IMR-90 (cell line): ENCODE data around the gene CAPN7. TPM values are rescaled to one million over a fixed set of nuclear protein-coding genes. Genes with fewer than 3 reads are reported as not detected.

Experiments used
- ATAC-seq: fragments of 200-7000 bp; cut with Tn5 transposase; 2 replicates; pipeline ENCODE4 v1.9.1; 2020; ENCODE audit warnings: low read depth, mild to moderate bottlenecking, moderate library complexity
- BruUV-seq: library from RNA; stranded (reverse); fragments of 400-500 nt; replicated peaks from 2 replicates; lab custom pipeline; 2021; lab: Mats Ljungman, UMichigan
- CTCF ChIA-PET: fragments of 300-600 bp; formaldehyde crosslinking; extraction: SDS; loops from one replicate; lab custom pipeline; 2021; ENCODE audit warnings: antibody characterized with exemption; lab: Yijun Ruan, JAX
- POLR2A ChIA-PET: fragments of 300-600 bp; sonication (Branson Sonifier 250); formaldehyde crosslinking; loops from one replicate; lab custom pipeline; 2022; ENCODE audit warnings: antibody characterized with exemption; ENCODE audit not compliant: unreplicated experiment; lab: Charles Lee
- DNase-seq: peaks from one replicate; pipeline ENCODE4 v3.0.0; 2013
- H2AFZ ChIP-seq: replicated peaks from 2 replicates; pipeline ENCODE3; 2013; ENCODE audit warnings: low read length, mild to moderate bottlenecking; ENCODE audit not compliant: poor library complexity
- H2AK5ac ChIP-seq: 2 replicates; pipeline ENCODE4 v1.6.1; 2013; ENCODE audit warnings: low read depth, low read length, inconsistent platforms
- H2AK9ac ChIP-seq: replicated peaks from 2 replicates; pipeline ENCODE3; 2013; ENCODE audit warnings: mild to moderate bottlenecking, low read depth, low read length, moderate library complexity; ENCODE audit not compliant: poor library complexity
- H2BK120ac ChIP-seq: 2 replicates; pipeline ENCODE4 v1.6.1; 2013; ENCODE audit warnings: low read depth, low read length, inconsistent platforms
- H2BK15ac ChIP-seq: 3 replicates; pipeline ENCODE4 v1.6.1; 2013; ENCODE audit warnings: low read depth, low read length, inconsistent platforms
- H2BK20ac ChIP-seq: 2 replicates; pipeline ENCODE4 v1.6.1; 2013; ENCODE audit warnings: low read depth, mild to moderate bottlenecking, inconsistent platforms, low read length, moderate library complexity
- H2BK5ac ChIP-seq: 2 replicates; pipeline ENCODE4 v1.6.1; 2013; ENCODE audit warnings: mild to moderate bottlenecking, low read depth, low read length, inconsistent platforms; ENCODE audit not compliant: poor library complexity, severe bottlenecking
- H3K14ac ChIP-seq: replicated peaks from 2 replicates; pipeline ENCODE4 v1.6.1; 2013; ENCODE audit warnings: low read depth, low read length, inconsistent platforms
- H3K18ac ChIP-seq: 2 replicates; pipeline ENCODE4 v1.6.1; 2013; ENCODE audit warnings: low read depth, low read length, control low read depth
- H3K23ac ChIP-seq: 2 replicates; pipeline ENCODE4 v1.6.1; 2013; ENCODE audit warnings: low read depth, low read length, inconsistent platforms
- H3K27ac ChIP-seq: 2 replicates; pipeline ENCODE4 v1.5.1; 2013; ENCODE audit warnings: mild to moderate bottlenecking, control low read depth, low read length; ENCODE audit not compliant: insufficient read depth
- H3K27me3 ChIP-seq: 2 replicates; pipeline ENCODE4 v1.6.1; 2013; ENCODE audit warnings: low read length; ENCODE audit not compliant: control insufficient read depth, insufficient read depth
- H3K36me3 ChIP-seq: 2 replicates; pipeline ENCODE4 v1.6.1; 2013; ENCODE audit warnings: low read length, mixed read lengths; ENCODE audit not compliant: control insufficient read depth, insufficient read depth
- H3K4ac ChIP-seq: 2 replicates; pipeline ENCODE4 v1.6.1; 2013; ENCODE audit warnings: low read depth, low read length, inconsistent platforms
- H3K4me1 ChIP-seq: 2 replicates; pipeline ENCODE4 v1.6.1; 2013; ENCODE audit warnings: low read length, mixed read lengths; ENCODE audit not compliant: control insufficient read depth, insufficient read depth
- H3K4me2 ChIP-seq: 2 replicates; pipeline ENCODE4 v1.6.1; 2013; ENCODE audit warnings: low read depth, mild to moderate bottlenecking, control low read depth, low read length, moderate library complexity
- H3K4me3 ChIP-seq: 2 replicates; pipeline ENCODE4 v1.5.1; 2013; ENCODE audit warnings: low read depth, mild to moderate bottlenecking, control low read depth, low read length, moderate library complexity; ENCODE audit not compliant: insufficient read depth
- H3K56ac ChIP-seq: 2 replicates; pipeline ENCODE4 v1.6.1; 2013; ENCODE audit warnings: low read length, inconsistent platforms; ENCODE audit not compliant: insufficient read depth; ENCODE audit errors: extremely low read depth
- H3K79me1 ChIP-seq, 2 experiments: 2 replicates each; pipeline ENCODE4 v1.6.1; 2013; ENCODE audit warnings: low read length in 2 of 2, inconsistent platforms in 1 of 2, low read depth in 1 of 2
- H3K9ac ChIP-seq: 2 replicates; pipeline ENCODE4 v1.6.1; 2013; ENCODE audit warnings: low read depth, low read length, control low read depth
- H3K9me1 ChIP-seq: 2 replicates; pipeline ENCODE4 v1.6.1; 2013; ENCODE audit warnings: low read length, inconsistent platforms; ENCODE audit not compliant: insufficient read depth
- H3K9me3 ChIP-seq: 2 replicates; pipeline ENCODE4 v1.6.1; 2013; ENCODE audit warnings: low read length; ENCODE audit not compliant: control insufficient read depth, insufficient read depth
- H4K20me1 ChIP-seq: 2 replicates; pipeline ENCODE4 v1.6.1; 2013; ENCODE audit warnings: low read length, inconsistent platforms; ENCODE audit not compliant: insufficient read depth
- H4K5ac ChIP-seq: 2 replicates; pipeline ENCODE4 v1.6.1; 2013; ENCODE audit warnings: mild to moderate bottlenecking, low read depth, low read length, control low read depth
- H4K8ac ChIP-seq, 2 experiments: 2 replicates each; pipeline ENCODE4 v1.6.1; 2013; ENCODE audit warnings: low read depth in 2 of 2, low read length in 2 of 2, control low read depth in 1 of 2, inconsistent platforms in 1 of 2
- H4K91ac ChIP-seq: 2 replicates; pipeline ENCODE4 v1.6.1; 2013; ENCODE audit warnings: low read depth, low read length, inconsistent platforms; ENCODE audit not compliant: insufficient read depth
- CEBPB ChIP-seq: IDR thresholded peaks from 2 replicates; pipeline ENCODE4 v1.6.1; 2012; ENCODE audit warnings: low read depth, low read length, improper control_type of control experiment
- MAFK ChIP-seq: IDR thresholded peaks from 2 replicates; pipeline ENCODE4 v1.6.1; 2012; ENCODE audit warnings: low read depth, low read length, improper control_type of control experiment
- MXI1 ChIP-seq: IDR thresholded peaks from 2 replicates; pipeline ENCODE4 v1.6.1; 2012; ENCODE audit warnings: low read depth, mild to moderate bottlenecking, low read length, moderate library complexity, borderline replicate concordance
- NFE2L2 ChIP-seq: fragments of 150-350 bp; IDR thresholded peaks from 2 replicates; pipeline ENCODE4 v1.6.1; 2016; ENCODE audit warnings: low read depth, mild to moderate bottlenecking, low read length
- RCOR1 ChIP-seq: IDR thresholded peaks from 2 replicates; pipeline ENCODE4 v1.6.1; 2012; ENCODE audit warnings: mild to moderate bottlenecking, low read length, improper control_type of control experiment; ENCODE audit not compliant: insufficient replicate concordance
- RFX5 ChIP-seq: IDR thresholded peaks from 2 replicates; pipeline ENCODE4 v1.8.0; 2012; ENCODE audit warnings: low read depth, mild to moderate bottlenecking, low read length, moderate library complexity
- SMC3 ChIP-seq: fragments of 150-350 bp; IDR thresholded peaks from 2 replicates; pipeline ENCODE4 v1.6.1; 2016; ENCODE audit warnings: low read depth, mild to moderate bottlenecking, antibody characterized with exemption, low read length, moderate library complexity
- WGBS, 2 experiments: methylation state at CpG; one replicate each; pipeline versions ENCODE4 v1.1.5 to v1.1.7; 2013; ENCODE audit warnings: missing lambda C conversion rate in 2 of 2; ENCODE audit not compliant: insufficient read length in 1 of 2; ENCODE audit errors: extremely low coverage in 2 of 2; 5-methylcytosine and 5-hydroxymethylcytosine counted together
- dilution Hi-C: fragments of 300-500 bp; cut with HindIII; formaldehyde crosslinking; loops from one replicate; pipeline ENCODE4 v1.14.3; 2018; ENCODE audit warnings: low sequenced_read_pairs; ENCODE audit not compliant: unreplicated experiment
- in situ Hi-C: fragments of 300-500 bp; cut with MboI; formaldehyde crosslinking; loops from 3 replicates; pipeline ENCODE4 v1.14.3; 2019; ENCODE audit warnings: low sequenced_read_pairs, inconsistent platforms, mixed read lengths
- intact Hi-C: fragments of 100-400 bp; cut with micrococcal nuclease; formaldehyde crosslinking; loops from 2 replicates; pipeline ENCODE4 v1.10.0; 2022
- polyA plus RNA-seq, 3 experiments: library from polyadenylated mRNA; depleted of rRNA; stranded (reverse); fragments of >200 nt; gene quantifications; 2 replicates each; pipeline ENCODE4 v1.2.3, GENCODE V29; 2012; ENCODE audit warnings: low replicate concordance in 1 of 3
- total RNA-seq: library from RNA; depleted of rRNA; stranded (reverse); fragments of >200 nt; gene quantifications from 2 replicates; pipeline ENCODE4 v1.2.3, GENCODE V29; 2012

Gene CAPN7
- total and polyA plus RNA-seq, 2 of the 4 experiments (the other 2 are of a cell fraction), result 14.5 to 21.3 TPM

GRCh38 chr3:15279671-15280402, 73.8 kb downstream of the CAPN7 start:
- Histone ChIP-seq H4K5ac (no peak overlapping the region), H2BK15ac (no peak overlapping the region), H2BK5ac (no peak overlapping the region), H3K27me3 (no peaks in the 10 kb centered on the region), H3K56ac (no peak overlapping the region), H2AK5ac (no peak overlapping the region), H2AK9ac (no peak overlapping the region), H4K8ac (no peak overlapping the region), H3K4me2 (no peak overlapping the region), H3K79me1 (no peaks in the 10 kb centered on the region), H2AFZ (no peak overlapping the region), H3K9ac (no peak overlapping the region), H2BK120ac (no peak overlapping the region), H3K9me1 (no peaks in the 10 kb centered on the region), H3K27ac (no peak overlapping the region), H3K4me1 (no peaks in the 10 kb centered on the region; the same call in 1 of the 2 replicates), H3K36me3 (no peaks in the 10 kb centered on the region), H3K9me3 (no peaks in the 10 kb centered on the region), H3K23ac (no peak overlapping the region), H3K4ac (no peak overlapping the region), H3K18ac (no peak overlapping the region), H4K20me1 (no peaks in the 10 kb centered on the region), H2BK20ac (no peak overlapping the region), H4K91ac (no peak overlapping the region), H3K4me3 (no peak overlapping the region), H3K14ac (no peak overlapping the region)
- CTCF ChIA-PET, result interaction anchor here (1.2 kb wide), 1 partner anchor 12 kb away, joined by 3 read pairs; no protein-coding TSS in a partner anchor
- POLR2A ChIA-PET, result no interaction called here
- WGBS, 2 experiments, result 87% methylated on average over 3 of the region's 12 CpGs; no CpG with 5 or more reads in 1 of the 2 experiments
- intact Hi-C loops, result no loop called here
- no TSS peak for BruUV-seq
- in situ Hi-C loops, result no loop called here
- dilution Hi-C loops, result no loop called here
- ATAC-seq (no peak), DNase-seq (no peak)
- TF ChIP-seq RCOR1 (no peak), SMC3 (no peak), MAFK (no peak), MXI1 (no peak), NFE2L2 (no peak), CEBPB (no peak), RFX5 (no peak)
